Esophagus muscularis mucosa (tissue), 4 donors: ENCODE data around the gene BDKRB2. TPM values are rescaled to one million over a fixed set of nuclear protein-coding genes. Genes with fewer than 3 reads are reported as not detected.

Source experiments
- DNase-seq: peaks from one replicate; pipeline ENCODE4 v3.0.0-alpha.2; 2017; ENCODE audit errors: extremely low spot score
- H3K27ac ChIP-seq, 4 donors: fragments of 200-600 bp; sonication (generic); replicated peaks in 1 of 4; 1 replicate in 3 of 4; 2 replicates in 1 of 4; pipeline ENCODE4 v1.5.1; 2016 to 2019; ENCODE audit warnings: mild to moderate bottlenecking in 1 of 4
- H3K27me3 ChIP-seq, 4 donors: fragments of 200-600 bp; sonication (generic); one replicate each; pipeline versions ENCODE4 v1.5.1 to v1.6.0; 2016 to 2019
- H3K36me3 ChIP-seq, 4 donors: fragments of 200-600 bp; sonication (generic); one replicate each; pipeline ENCODE4 v1.5.1; 2016 to 2019
- H3K4me1 ChIP-seq, 4 donors: fragments of 200-600 bp; sonication (generic); one replicate each; pipeline ENCODE4 v1.5.1; 2016 to 2019
- H3K4me3 ChIP-seq, 4 donors: fragments of 200-600 bp; sonication (generic); 1 replicate in 2 of 4; 2 replicates in 2 of 4; pipeline ENCODE4 v1.5.1; 2016 to 2019; ENCODE audit warnings: mild to moderate bottlenecking in 4 of 4, moderate library complexity in 1 of 4
- H3K9me3 ChIP-seq, 4 donors: fragments of 200-600 bp; sonication (generic); 1 replicate in 3 of 4; 2 replicates in 1 of 4; pipeline ENCODE4 v1.5.1; 2016 to 2019
- CTCF ChIP-seq, 3 experiments: fragments of 200-600 bp in 2 of 3; fragments of 450-650 bp in 1 of 3; sonication (generic) in 2 of 3; IDR thresholded peaks; one replicate each; pipeline ENCODE4 v1.5.1; 2017 to 2019; ENCODE audit warnings: antibody characterized with exemption in 3 of 3, mild to moderate bottlenecking in 2 of 3, moderate library complexity in 1 of 3
- EP300 ChIP-seq: sonication (generic); formaldehyde crosslinking; IDR thresholded peaks from one replicate; pipeline ENCODE4 v1.6.1; 2017; ENCODE audit warnings: antibody characterized with exemption
- POLR2A ChIP-seq: fragments of 450-650 bp; IDR thresholded peaks from one replicate; pipeline ENCODE4 v1.6.1; 2017; ENCODE audit warnings: antibody characterized with exemption, moderate library complexity, mild to moderate bottlenecking, low read depth
- POLR2AphosphoS5 ChIP-seq, 2 donors: sonication (generic); formaldehyde crosslinking; IDR thresholded peaks; one replicate each; pipeline ENCODE4 v1.6.1; 2017; ENCODE audit warnings: antibody characterized with exemption in 2 of 2
- WGBS: methylation state at CpG from one replicate; pipeline ENCODE4 v1.1.5; 2018; 5-methylcytosine and 5-hydroxymethylcytosine counted together
- intact Hi-C: fragments of 100-400 bp; cut with DNase I; formaldehyde crosslinking; loops from one replicate; pipeline ENCODE4 v1.15.1; 2023
- total RNA-seq, 4 donors: library from RNA; depleted of rRNA; stranded (reverse); fragments of >200 nt; gene quantifications; one replicate each; pipeline versions ENCODE4 v1.1.0 to v1.2.1, GENCODE V29; 2016

Gene BDKRB2
- total RNA-seq, 4 donors from 2014 or later = 5.8 to 16.1 (median 10.0) TPM

DNA sequence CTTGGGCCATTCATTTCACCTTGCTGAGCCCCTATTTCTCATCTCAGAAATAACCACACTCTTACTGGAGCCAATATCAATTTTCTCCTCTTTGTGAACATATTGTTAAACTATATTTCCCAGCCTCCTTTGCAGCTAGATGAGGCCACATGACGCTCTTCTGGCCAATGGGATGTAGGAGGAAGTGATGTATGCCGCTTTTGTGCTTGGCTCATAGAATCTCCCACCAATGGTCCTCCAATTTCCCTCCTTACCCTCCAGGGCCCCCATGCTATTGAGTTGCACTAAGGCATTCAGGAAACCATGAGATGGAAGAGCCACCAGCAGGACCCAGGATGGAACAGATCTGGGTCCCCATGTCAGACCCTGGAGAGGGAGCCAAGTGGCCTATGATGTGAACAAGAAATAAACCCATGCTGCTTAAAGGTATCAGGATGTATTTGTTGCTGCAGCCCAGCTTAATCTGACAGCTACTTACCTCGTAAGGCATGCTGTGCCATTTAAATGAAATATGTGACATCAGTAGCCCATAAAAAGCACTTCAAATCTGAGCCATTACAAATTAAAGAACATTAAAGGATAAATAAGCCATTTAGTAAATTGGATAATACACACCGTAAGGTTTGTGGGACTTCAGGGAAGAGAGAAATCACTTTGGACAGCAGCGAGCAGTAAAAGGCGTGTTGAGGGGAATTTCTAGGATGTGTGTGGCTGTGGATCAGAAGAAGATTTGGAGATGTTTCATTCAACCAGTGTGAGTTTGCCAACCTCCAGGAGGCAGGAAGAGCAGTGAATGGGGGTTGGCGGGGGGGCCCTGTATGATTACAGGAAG lies 24.4 kb upstream of the BDKRB2 start:
- Histone ChIP-seq H3K4me1 (peaks cover 3 to 40% (median 35%) of the 10 kb centered on the region in 4 donors), H3K27ac (peak overlapping the region in 2 of 4 donors; percentile 40 to 48), H3K36me3 (no peaks in the 10 kb centered on the region), H3K4me3 (no peak overlapping the region), H3K27me3 (no peaks in the 10 kb centered on the region), H3K9me3 (no peaks in the 10 kb centered on the region)
- no peak for DNase-seq
- WGBS = 83% methylated on average over 7 of the region's 7 CpGs
- TF ChIP-seq POLR2A (no peak), CTCF (IDR thresholded peaks at IDR 0.05) (no peak), POLR2AphosphoS5 (IDR thresholded peaks at IDR 0.05) (no peak), EP300 (no peak)
- intact Hi-C loops = no loop called here

- TF ChIP-seq CTCF (IDR thresholded peaks at IDR 0.05) (no peak), POLR2A (no peak), EP300 (no peak), POLR2AphosphoS5 (IDR thresholded peaks at IDR 0.05) (no peak)
- Histone ChIP-seq H3K27ac (peak overlapping the region; percentile 8 to 58 (median 40)), H3K27me3 (no peaks in the 10 kb centered on the region), H3K4me1 (peaks cover 3 to 30% (median 30%) of the 10 kb centered on the region in 4 donors), H3K36me3 (no peaks in the 10 kb centered on the region), H3K9me3 (no peaks in the 10 kb centered on the region), H3K4me3 (no peak overlapping the region)
- no peak for DNase-seq
- WGBS = 84% methylated on average over 17 of the region's 17 CpGs
- intact Hi-C loops = no loop called here
Observed at GRCh38 chr14:96181186-96182056, 23.2 kb upstream of the BDKRB2 start.

GRCh38 chr14:96182546-96182945 lies 22.1 kb upstream of the BDKRB2 start:
- Histone ChIP-seq H3K27me3 (no peaks in the 10 kb centered on the region), H3K27ac (peak overlapping the region in 2 of 4 donors; percentile 40 to 58), H3K4me3 (no peak overlapping the region), H3K36me3 (no peaks in the 10 kb centered on the region), H3K4me1 (peaks cover 0 to 26% (median 19%) of the 10 kb centered on the region in 4 donors), H3K9me3 (no peaks in the 10 kb centered on the region)
- TF ChIP-seq CTCF (IDR thresholded peaks at IDR 0.05) (no peak), EP300 (no peak), POLR2AphosphoS5 (IDR thresholded peaks at IDR 0.05) (no peak), POLR2A (no peak)
- intact Hi-C loops = no loop called here
- DNase-seq = no peak
- 75% methylated on average over 4 of the region's 4 CpGs for WGBS

DNA sequence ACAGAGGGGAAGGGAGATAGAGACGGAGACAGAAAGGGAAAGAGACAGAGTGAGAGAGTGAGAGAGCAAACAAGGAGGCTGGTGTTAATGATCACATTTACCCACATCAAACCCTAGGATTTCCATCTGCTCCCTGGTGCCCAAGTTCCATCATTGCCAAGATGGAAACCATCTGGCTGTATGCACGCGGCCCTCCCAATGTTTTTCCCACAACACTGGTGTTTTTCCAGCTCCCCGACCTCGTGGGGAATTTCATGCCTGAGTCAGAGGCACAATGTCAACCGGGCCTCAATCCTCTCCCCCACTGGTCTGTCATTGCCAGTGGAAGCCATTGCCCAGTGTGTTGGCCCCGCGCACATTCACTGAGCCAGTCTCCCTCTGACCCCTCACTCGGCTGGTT lies 19.9 kb upstream of the BDKRB2 start:
- H3K4me1 ChIP-seq = peaks cover 0 to 23% (median 12%) of the 10 kb centered on the region in 4 donors
- no peak for DNase-seq
- TF ChIP-seq POLR2AphosphoS5 (IDR thresholded peaks at IDR 0.05) (peak in 1 of 2 donors; percentile 24), POLR2A (no peak)
- H3K27me3 ChIP-seq = no peaks in the 10 kb centered on the region
- intact Hi-C loops = no loop called here
- no peak overlapping the region for H3K4me3 ChIP-seq
- H3K27ac ChIP-seq = peak overlapping the region in 2 of 4 donors; percentile 7 to 21
- WGBS = 69% methylated on average over 9 of the region's 9 CpGs
- H3K9me3 ChIP-seq = no peaks in the 10 kb centered on the region
- no peaks in the 10 kb centered on the region for H3K36me3 ChIP-seq
